IPS-20b (cell line): Measurements from ENCODE around the gene SRGAP1.
"Not testable (repeated sequence)": the region's sequence is repeated elsewhere in the genome, so short reads cannot be mapped to it uniquely, and the experiment has no call there.

Experiments
- H3K27ac ChIP-seq: one replicate; pipeline ENCODE4 v1.5.1; 2013; ENCODE audit warnings: low read length
- H3K27me3 ChIP-seq: 2 replicates; pipeline ENCODE4 v1.6.1; 2013; ENCODE audit warnings: mild to moderate bottlenecking, low read length, inconsistent platforms; ENCODE audit not compliant: insufficient read depth
- H3K36me3 ChIP-seq: 2 replicates; pipeline ENCODE4 v1.6.1; 2013; ENCODE audit warnings: low read depth, mild to moderate bottlenecking, inconsistent platforms, low read length, moderate library complexity; ENCODE audit not compliant: insufficient read depth
- H3K4me1 ChIP-seq: 2 replicates; pipeline ENCODE4 v1.6.1; 2013; ENCODE audit warnings: mild to moderate bottlenecking, control low read depth, inconsistent platforms, low read length, moderate library complexity; ENCODE audit not compliant: insufficient read depth
- H3K4me3 ChIP-seq: 2 replicates; pipeline ENCODE4 v1.5.1; 2013; ENCODE audit warnings: mild to moderate bottlenecking, low read length, inconsistent platforms
- H3K9ac ChIP-seq: 2 replicates; pipeline ENCODE4 v1.6.1; 2013; ENCODE audit warnings: low read depth, mild to moderate bottlenecking, inconsistent platforms, low read length, moderate library complexity
- H3K9me3 ChIP-seq: 2 replicates; pipeline ENCODE4 v1.6.1; 2013; ENCODE audit warnings: mild to moderate bottlenecking, low read depth, low read length, inconsistent platforms; ENCODE audit not compliant: insufficient read depth

SRGAP1 gene

GRCh38 chr12:63841011-63841410, 3.5 kb upstream of the SRGAP1 start:
- Histone ChIP-seq H3K4me1 (peaks cover 6% of the 10 kb centered on the region; the same call in 1 of the 2 replicates), H3K9me3 (no peaks in the 10 kb centered on the region), H3K9ac (no peak overlapping the region), H3K27me3 (peaks cover 16% of the 10 kb centered on the region; the same call in 1 of the 2 replicates), H3K27ac (no peak overlapping the region), H3K36me3 (no peaks in the 10 kb centered on the region), H3K4me3 (no peak overlapping the region)

GRCh38 chr12:63841571-63841970, 2.9 kb upstream of the SRGAP1 start:
- no peaks in the 10 kb centered on the region for H3K36me3 ChIP-seq
- H3K4me1 ChIP-seq, result peaks cover 6% of the 10 kb centered on the region; the same call in 1 of the 2 replicates
- no peak overlapping the region for H3K27ac ChIP-seq
- H3K9ac ChIP-seq, result no peak overlapping the region
- H3K4me3 ChIP-seq, result no peak overlapping the region
- peaks cover 16% of the 10 kb centered on the region; the same call in 1 of the 2 replicates for H3K27me3 ChIP-seq
- no peaks in the 10 kb centered on the region for H3K9me3 ChIP-seq

GRCh38 chr12:63842750-63843149, 1.8 kb upstream of the SRGAP1 start:
- Histone ChIP-seq H3K27me3 (peaks cover 16% of the 10 kb centered on the region; the same call in 1 of the 2 replicates), H3K4me3 (peak overlapping the region; percentile 98; the same call in 1 of the 2 replicates)
- H3K36me3 ChIP-seq, H3K9me3 ChIP-seq, H3K4me1 ChIP-seq, H3K27ac ChIP-seq, H3K9ac ChIP-seq: not testable (repeated sequence)

GRCh38 chr12:63843254-63843720, 1.2 kb upstream of the SRGAP1 start:
- no peak overlapping the region for H3K27ac ChIP-seq
- H3K36me3 ChIP-seq, result no peaks in the 10 kb centered on the region

GRCh38 chr12:63843721-63844390, 644 bp upstream of the SRGAP1 start:
- Histone ChIP-seq H3K27me3 (peaks cover 16% of the 10 kb centered on the region; the same call in 1 of the 2 replicates), H3K4me1 (peaks cover 6% of the 10 kb centered on the region; the same call in 1 of the 2 replicates), H3K9me3 (no peaks in the 10 kb centered on the region), H3K36me3 (no peaks in the 10 kb centered on the region), H3K4me3 (peak overlapping the region; percentile 98), H3K27ac (no peak overlapping the region), H3K9ac (peak overlapping the region; percentile 84; the same call in 1 of the 2 replicates)

More at GRCh38 chr12:63843254-63843720, 1.2 kb upstream of the SRGAP1 start:
- peaks cover 16% of the 10 kb centered on the region; the same call in 1 of the 2 replicates for H3K27me3 ChIP-seq
- H3K9ac ChIP-seq, result peak overlapping the region; percentile 84; the same call in 1 of the 2 replicates
- no peaks in the 10 kb centered on the region for H3K9me3 ChIP-seq
- peaks cover 6% of the 10 kb centered on the region; the same call in 1 of the 2 replicates for H3K4me1 ChIP-seq
- peak overlapping the region; percentile 98 for H3K4me3 ChIP-seq

- peaks cover 6% of the 10 kb centered on the region; the same call in 1 of the 2 replicates for H3K4me1 ChIP-seq
- H3K9me3 ChIP-seq, result no peaks in the 10 kb centered on the region
- H3K36me3 ChIP-seq, result no peaks in the 10 kb centered on the region
- H3K27me3 ChIP-seq, result peaks cover 16% of the 10 kb centered on the region; the same call in 1 of the 2 replicates
- no peak overlapping the region for H3K27ac ChIP-seq
- H3K4me3 ChIP-seq, result peak overlapping the region; percentile 98
- H3K9ac ChIP-seq, result no peak overlapping the region
These were observed 1.2 kb downstream of the SRGAP1 start for GRCh38 chr12:63845726-63846125.

- Histone ChIP-seq H3K9ac (no peak overlapping the region), H3K27ac (no peak overlapping the region), H3K9me3 (no peaks in the 10 kb centered on the region), H3K4me1 (peaks cover 6% of the 10 kb centered on the region; the same call in 1 of the 2 replicates), H3K27me3 (peaks cover 16% of the 10 kb centered on the region; the same call in 1 of the 2 replicates), H3K36me3 (no peaks in the 10 kb centered on the region), H3K4me3 (peak overlapping the region; percentile 98)
These were observed 1.9 kb downstream of the SRGAP1 start for GRCh38 chr12:63846238-63846967.

GRCh38 chr12:63848450-63848849, 4.0 kb downstream of the SRGAP1 start:
- H3K27ac ChIP-seq, result no peak overlapping the region
- no peaks in the 10 kb centered on the region for H3K9me3 ChIP-seq
- no peaks in the 10 kb centered on the region for H3K36me3 ChIP-seq
- H3K4me3 ChIP-seq, result no peak overlapping the region
- no peak overlapping the region for H3K9ac ChIP-seq
- H3K4me1 ChIP-seq, result peaks cover 3% of the 10 kb centered on the region
- H3K27me3 ChIP-seq, result peaks cover 16% of the 10 kb centered on the region; the same call in 1 of the 2 replicates

- H3K9me3 ChIP-seq, result no peaks in the 10 kb centered on the region
- no peak overlapping the region for H3K27ac ChIP-seq
These were observed 4.7 kb downstream of the SRGAP1 start for GRCh38 chr12:63849106-63849620.

GRCh38 chr12:63849641-63850040, 5.1 kb downstream of the SRGAP1 start:
- Histone ChIP-seq H3K9ac (no peak overlapping the region), H3K36me3 (no peaks in the 10 kb centered on the region), H3K9me3 (no peaks in the 10 kb centered on the region), H3K4me1 (peaks cover 3% of the 10 kb centered on the region), H3K27me3 (peaks cover 14% of the 10 kb centered on the region; the same call in 1 of the 2 replicates), H3K27ac (no peak overlapping the region), H3K4me3 (no peak overlapping the region)

More at GRCh38 chr12:63849106-63849620, 4.7 kb downstream of the SRGAP1 start:
- Histone ChIP-seq H3K4me3 (no peak overlapping the region), H3K9ac (no peak overlapping the region), H3K27me3 (peaks cover 16% of the 10 kb centered on the region; the same call in 1 of the 2 replicates), H3K4me1 (peaks cover 3% of the 10 kb centered on the region), H3K36me3 (no peaks in the 10 kb centered on the region)

GRCh38 chr12:63853978-63854377, 9.5 kb downstream of the SRGAP1 start:
- no peak overlapping the region for H3K27ac ChIP-seq
- no peaks in the 10 kb centered on the region for H3K36me3 ChIP-seq

More at GRCh38 chr12:63853978-63854377, 9.5 kb downstream of the SRGAP1 start:
- H3K4me1 ChIP-seq, result no peaks in the 10 kb centered on the region; the same call in 1 of the 2 replicates
- H3K9me3 ChIP-seq, result no peaks in the 10 kb centered on the region
- no peak overlapping the region for H3K4me3 ChIP-seq
- H3K9ac ChIP-seq, result no peak overlapping the region
- no peaks in the 10 kb centered on the region for H3K27me3 ChIP-seq
